ENCODE measurements around the gene DAP3. TPM values are rescaled to one million over a fixed set of nuclear protein-coding genes. Genes with fewer than 3 reads are reported as not detected.
A peak's percentile ranks its signal among the peaks of the same experiment; 100 is the strongest.

Gene DAP3
- total and polyA plus RNA-seq, 9 of the 15 experiments (the other 6 are each of a cell fraction or from before 2014, with no cell fraction given) = 155 to 484 (median 298) TPM

- TF ChIP-seq BCLAF1 (IDR thresholded peaks at IDR 0.05; ENCODE audit: borderline replicate concordance in 1 of 2, control insufficient read depth in 1 of 2, low read depth in 2 of 2, low read length in 1 of 2) = peak in 1 of 2 experiments; percentile 99; a peak in 2 of 4 replicates
- no peak for TF ChIP-seq ZNF282 (CRISPR knock-in tag; IDR thresholded peaks at IDR 0.05)
- TF ChIP-seq HNRNPUL1 (IDR thresholded peaks at IDR 0.05; ENCODE audit: low read length) = no peak
- peak; percentile 46 for TF ChIP-seq SMAD4 (CRISPR knock-in tag; conservative IDR thresholded peaks at IDR 0.05)
- 0 out of 2 replicates have a peak, but pooled peaks have one; percentile 7 for TF ChIP-seq TAF7 (tag; IDR thresholded peaks at IDR 0.05)
- no peak for TF ChIP-seq ZZZ3 (IDR thresholded peaks at IDR 0.05)
- peak; percentile 79 for TF ChIP-seq RBBP5 (IDR thresholded peaks at IDR 0.05; ENCODE audit: borderline replicate concordance, insufficient read depth, low read length, poor library complexity, severe bottlenecking)
- TF ChIP-seq MCM2 (IDR thresholded peaks at IDR 0.05; ENCODE audit: low read depth) = no peak
- peak; percentile 92 for TF ChIP-seq PCBP1 (IDR thresholded peaks at IDR 0.05; ENCODE audit: low read depth, low read length, poor library complexity, severe bottlenecking)
- no peak for TF ChIP-seq CBX5 (IDR thresholded peaks at IDR 0.05; ENCODE audit: borderline replicate concordance, low read depth)
- peak; percentile 30; the same call in 1 of the 2 replicates for TF ChIP-seq NFIC (IDR thresholded peaks at IDR 0.05)
- peak; percentile 30; the same call in 1 of the 2 replicates for TF ChIP-seq GTF2E2 (tag; IDR thresholded peaks at IDR 0.05)
- TF ChIP-seq CHD4 (IDR thresholded peaks at IDR 0.05; ENCODE audit: insufficient read depth, insufficient replicate concordance, low read depth, low read length, poor library complexity, severe bottlenecking) = no peak
- TF ChIP-seq ZNF398 (CRISPR knock-in tag; IDR thresholded peaks at IDR 0.05) = no peak
- peak; percentile 83; the same call in 1 of the 2 replicates for TF ChIP-seq ESRRA (IDR thresholded peaks at IDR 0.05; ENCODE audit: borderline replicate concordance, low read depth)
- no peak for TF ChIP-seq HMG20B (CRISPR knock-in tag; IDR thresholded peaks at IDR 0.05)
- no peak for TF ChIP-seq NR0B1 (IDR thresholded peaks at IDR 0.05; ENCODE audit: partially characterized antibody)
- peak; percentile 45 for TF ChIP-seq CBFA2T3 (IDR thresholded peaks at IDR 0.05)
- peak; percentile 77 for TF ChIP-seq SAP30 (IDR thresholded peaks at IDR 0.05; ENCODE audit: borderline replicate concordance, insufficient read depth, low read depth, low read length, poor library complexity, severe bottlenecking)
- TF ChIP-seq ZSCAN32 (CRISPR knock-in tag; IDR thresholded peaks at IDR 0.05) = no peak
- TF ChIP-seq PTTG1 (tag; IDR thresholded peaks at IDR 0.05; ENCODE audit: low read depth) = no peak
These were observed 389 bp upstream of the DAP3 start, which contains the start of gene YY1AP1 (continued) for GRCh38 chr1:155688324-155689080.
